Thymus (tissue), 11 donors: Measurements from ENCODE around the gene RASA3. TPM values are rescaled to one million over a fixed set of nuclear protein-coding genes. Genes with fewer than 3 reads are reported as not detected.
"Not testable (repeated sequence)": the region's sequence is repeated elsewhere in the genome, so short reads cannot be mapped to it uniquely, and the experiment has no call there.

Source experiments
- DNase-seq, 9 donors: peaks; one replicate each; pipeline ENCODE4 v3.0.0-alpha.2; 2013; ENCODE audit warnings: low spot score in 9 of 9, low read depth in 6 of 9, missing footprints in 1 of 9
- H3K27ac ChIP-seq, 2 donors: one replicate each; pipeline ENCODE4 v1.5.1; 2013; ENCODE audit warnings: control low read depth in 1 of 2, low read depth in 1 of 2, low read length in 1 of 2, mild to moderate bottlenecking in 1 of 2, moderate library complexity in 1 of 2
- H3K27me3 ChIP-seq, 2 donors: one replicate each; pipeline ENCODE4 v1.5.1; 2013; ENCODE audit warnings: low read length in 1 of 2; ENCODE audit not compliant: control insufficient read depth in 2 of 2, insufficient read depth in 1 of 2
- H3K36me3 ChIP-seq, 2 donors: one replicate each; pipeline ENCODE4 v1.5.1; 2013; ENCODE audit warnings: low read length in 1 of 2, mild to moderate bottlenecking in 1 of 2, moderate library complexity in 1 of 2; ENCODE audit not compliant: control insufficient read depth in 2 of 2, insufficient read depth in 2 of 2
- H3K4me1 ChIP-seq, 2 donors: one replicate each; pipeline ENCODE4 v1.5.1; 2013; ENCODE audit warnings: low read length in 2 of 2; ENCODE audit not compliant: control insufficient read depth in 2 of 2, insufficient read depth in 2 of 2
- H3K4me3 ChIP-seq, 2 donors: one replicate each; pipeline ENCODE4 v1.5.1; 2013; ENCODE audit warnings: low read length in 2 of 2, control low read depth in 1 of 2, mild to moderate bottlenecking in 1 of 2
- H3K9me3 ChIP-seq, 2 donors: one replicate each; pipeline ENCODE4 v1.5.1; 2013; ENCODE audit warnings: low read length in 1 of 2, mild to moderate bottlenecking in 1 of 2; ENCODE audit not compliant: control insufficient read depth in 2 of 2, insufficient read depth in 1 of 2
- WGBS: extraction: QIAGEN DNeasy Blood & Tissue Kit; methylation state at CpG from one replicate; pipeline ENCODE4 v1.1.7; 2013; 5-methylcytosine and 5-hydroxymethylcytosine counted together
- polyA plus RNA-seq: library from polyadenylated mRNA; stranded (reverse); fragments of 200-250 nt; gene quantifications from one replicate; pipeline ENCODE4 v1.2.3, GENCODE V29; 2013
- total RNA-seq: library from RNA; stranded (reverse); fragments of 120-200 nt; gene quantifications from one replicate; pipeline ENCODE4 v1.2.4, GENCODE V29; 2013
- donor health status: healthy.

RASA3 gene
- total and polyA plus RNA-seq, 2 donors = 23.8 to 25.1 TPM

GRCh38 chr13:114126086-114126485 is 6.3 kb downstream of the RASA3 start:
- 97% methylated on average over 14 of the region's 14 CpGs for WGBS
- not testable (repeated sequence) for H3K27ac ChIP-seq, H3K27me3 ChIP-seq, H3K4me3 ChIP-seq, H3K36me3 ChIP-seq, DNase-seq
- Histone ChIP-seq H3K9me3 (peaks cover 2 to 11% of the 10 kb centered on the region in 2 donors), H3K4me1 (peaks cover 23 to 98% of the 10 kb centered on the region in 2 donors)

- peaks cover 0 to 4% of the 10 kb centered on the region in 2 donors for H3K36me3 ChIP-seq
- WGBS = 98% methylated on average over 17 of the region's 19 CpGs
- peak overlapping the region in 1 of 2 donors; percentile 62 for H3K27ac ChIP-seq
- H3K4me3 ChIP-seq = no peak overlapping the region
- no peaks in the 10 kb centered on the region for H3K27me3 ChIP-seq
- DNase-seq = no peak
- H3K9me3 ChIP-seq = peaks cover 2 to 11% of the 10 kb centered on the region in 2 donors
- H3K4me1 ChIP-seq = peaks cover 21 to 98% of the 10 kb centered on the region in 2 donors
Observed at GRCh38 chr13:114125589-114125988, 6.8 kb downstream of the RASA3 start.

- no peak overlapping the region for H3K4me3 ChIP-seq
- peaks cover 0 to 4% of the 10 kb centered on the region in 2 donors for H3K36me3 ChIP-seq
- peak in 2 of 9 donors; percentile 57 to 79 for DNase-seq
- peaks cover 2 to 9% of the 10 kb centered on the region in 2 donors for H3K9me3 ChIP-seq
- 45% methylated on average over 9 of the region's 9 CpGs for WGBS
- H3K4me1 ChIP-seq = peaks cover 18 to 95% of the 10 kb centered on the region in 2 donors
- H3K27ac ChIP-seq = peak overlapping the region in 1 of 2 donors; percentile 62
- no peaks in the 10 kb centered on the region for H3K27me3 ChIP-seq
Observed at GRCh38 chr13:114124921-114125320, 7.5 kb downstream of the RASA3 start.

GRCh38 chr13:114124431-114124830 is 8.0 kb downstream of the RASA3 start:
- H3K27ac ChIP-seq = peak overlapping the region in 1 of 2 donors; percentile 62
- no peaks in the 10 kb centered on the region for H3K27me3 ChIP-seq
- peaks cover 17 to 90% of the 10 kb centered on the region in 2 donors for H3K4me1 ChIP-seq

GRCh38 chr13:114123876-114124275 is 8.5 kb downstream of the RASA3 start:
- Histone ChIP-seq H3K27ac (peak overlapping the region in 1 of 2 donors; percentile 57), H3K27me3 (no peaks in the 10 kb centered on the region), H3K4me1 (peaks cover 12 to 90% of the 10 kb centered on the region in 2 donors), H3K36me3 (peaks cover 0 to 4% of the 10 kb centered on the region in 2 donors), H3K4me3 (no peak overlapping the region), H3K9me3 (peaks cover 2 to 6% of the 10 kb centered on the region in 2 donors)
- DNase-seq = no peak
- 98% methylated on average over 14 of the region's 14 CpGs for WGBS

More at GRCh38 chr13:114124431-114124830, 8.0 kb downstream of the RASA3 start:
- no peak overlapping the region for H3K4me3 ChIP-seq
- DNase-seq = no peak
- H3K9me3 ChIP-seq = peaks cover 2 to 6% of the 10 kb centered on the region in 2 donors
- H3K36me3 ChIP-seq = peaks cover 0 to 4% of the 10 kb centered on the region in 2 donors
- WGBS = 97% methylated on average over 18 of the region's 18 CpGs

GRCh38 chr13:114123448-114123847 is 9.0 kb downstream of the RASA3 start:
- peaks cover 0 to 4% of the 10 kb centered on the region in 2 donors for H3K36me3 ChIP-seq
- DNase-seq = no peak
- H3K4me1 ChIP-seq = peaks cover 8 to 90% of the 10 kb centered on the region in 2 donors
- 89% methylated on average over 17 of the region's 17 CpGs for WGBS
- H3K27ac ChIP-seq = peak overlapping the region in 1 of 2 donors; percentile 48
- no peak overlapping the region for H3K4me3 ChIP-seq
- peaks cover 2 to 6% of the 10 kb centered on the region in 2 donors for H3K9me3 ChIP-seq
- no peaks in the 10 kb centered on the region for H3K27me3 ChIP-seq

GRCh38 chr13:114122591-114123211 is 9.7 kb downstream of the RASA3 start:
- peaks cover 0 to 6% of the 10 kb centered on the region in 2 donors for H3K36me3 ChIP-seq
- DNase-seq = no peak
- peak overlapping the region in 1 of 2 donors; percentile 48 for H3K27ac ChIP-seq
- no peaks in the 10 kb centered on the region for H3K27me3 ChIP-seq
- H3K4me3 ChIP-seq = no peak overlapping the region
- peaks cover 2 to 6% of the 10 kb centered on the region in 2 donors for H3K9me3 ChIP-seq
- 92% methylated on average over 26 of the region's 26 CpGs for WGBS
- H3K4me1 ChIP-seq = peaks cover 5 to 88% of the 10 kb centered on the region in 2 donors

- no peak overlapping the region for H3K4me3 ChIP-seq
- 91% methylated on average over 11 of the region's 11 CpGs for WGBS
- H3K27ac ChIP-seq = peak overlapping the region in 1 of 2 donors; percentile 48
Observed at GRCh38 chr13:114122127-114122511, 10.3 kb downstream of the RASA3 start.

GRCh38 chr13:114121496-114122126 is 10.8 kb downstream of the RASA3 start:
- H3K36me3 ChIP-seq = peaks cover 0 to 8% of the 10 kb centered on the region in 2 donors
- DNase-seq = no peak
- H3K9me3 ChIP-seq = peaks cover 2 to 6% of the 10 kb centered on the region in 2 donors
- no peaks in the 10 kb centered on the region for H3K27me3 ChIP-seq
- peak overlapping the region in 1 of 2 donors; percentile 45 for H3K27ac ChIP-seq
- H3K4me1 ChIP-seq = peaks cover 5 to 77% of the 10 kb centered on the region in 2 donors
- H3K4me3 ChIP-seq = no peak overlapping the region
- WGBS = 95% methylated on average over 24 of the region's 24 CpGs

More at GRCh38 chr13:114122127-114122511, 10.3 kb downstream of the RASA3 start:
- peaks cover 5 to 82% of the 10 kb centered on the region in 2 donors for H3K4me1 ChIP-seq
- no peaks in the 10 kb centered on the region for H3K27me3 ChIP-seq
- no peak for DNase-seq
- peaks cover 2 to 6% of the 10 kb centered on the region in 2 donors for H3K9me3 ChIP-seq
- H3K36me3 ChIP-seq = peaks cover 0 to 8% of the 10 kb centered on the region in 2 donors
